ENCODE data around the gene PTPN18.

DNA sequence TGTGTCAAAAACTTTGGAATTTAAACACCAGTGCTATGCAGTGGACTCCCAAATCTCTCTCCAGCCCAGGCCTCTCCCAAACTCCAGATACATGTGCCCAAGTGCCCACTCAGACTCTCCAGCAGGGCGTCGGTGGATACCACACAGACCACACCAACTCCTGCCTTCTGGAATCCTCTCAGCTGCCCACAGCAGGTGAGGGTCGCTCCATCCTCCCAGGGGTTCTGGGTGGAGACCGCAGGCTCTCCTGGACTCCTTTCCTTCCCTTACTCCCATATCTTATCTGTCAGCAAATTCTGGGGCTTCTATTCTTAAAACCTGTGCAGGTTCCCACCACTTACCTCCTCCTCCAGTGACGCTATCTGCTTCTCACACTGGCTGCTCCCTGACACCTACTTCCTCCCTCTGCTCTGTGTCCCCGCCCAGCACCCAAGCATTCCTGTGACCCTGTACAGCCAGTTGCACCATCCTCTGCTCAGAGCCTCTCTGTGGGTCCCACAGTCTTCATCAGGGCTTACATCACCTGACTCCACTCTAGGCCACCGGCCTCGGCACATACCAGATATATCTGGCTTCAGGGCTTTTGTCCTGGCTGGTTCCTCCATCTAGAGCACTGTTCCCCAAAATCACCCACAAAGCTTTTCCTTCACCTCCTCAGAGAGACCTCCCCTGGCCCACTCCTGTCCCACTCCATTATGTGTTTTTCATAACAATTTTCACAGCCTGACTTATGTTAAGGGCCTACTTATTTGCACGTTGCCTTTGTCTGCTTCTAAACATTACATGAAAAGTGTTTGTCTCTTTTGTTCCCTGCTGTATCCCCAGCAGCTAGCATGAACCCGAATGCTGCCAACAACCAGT, 15.7 kb upstream of the PTPN18 start:
- TF ChIP-seq, protein P1, sequence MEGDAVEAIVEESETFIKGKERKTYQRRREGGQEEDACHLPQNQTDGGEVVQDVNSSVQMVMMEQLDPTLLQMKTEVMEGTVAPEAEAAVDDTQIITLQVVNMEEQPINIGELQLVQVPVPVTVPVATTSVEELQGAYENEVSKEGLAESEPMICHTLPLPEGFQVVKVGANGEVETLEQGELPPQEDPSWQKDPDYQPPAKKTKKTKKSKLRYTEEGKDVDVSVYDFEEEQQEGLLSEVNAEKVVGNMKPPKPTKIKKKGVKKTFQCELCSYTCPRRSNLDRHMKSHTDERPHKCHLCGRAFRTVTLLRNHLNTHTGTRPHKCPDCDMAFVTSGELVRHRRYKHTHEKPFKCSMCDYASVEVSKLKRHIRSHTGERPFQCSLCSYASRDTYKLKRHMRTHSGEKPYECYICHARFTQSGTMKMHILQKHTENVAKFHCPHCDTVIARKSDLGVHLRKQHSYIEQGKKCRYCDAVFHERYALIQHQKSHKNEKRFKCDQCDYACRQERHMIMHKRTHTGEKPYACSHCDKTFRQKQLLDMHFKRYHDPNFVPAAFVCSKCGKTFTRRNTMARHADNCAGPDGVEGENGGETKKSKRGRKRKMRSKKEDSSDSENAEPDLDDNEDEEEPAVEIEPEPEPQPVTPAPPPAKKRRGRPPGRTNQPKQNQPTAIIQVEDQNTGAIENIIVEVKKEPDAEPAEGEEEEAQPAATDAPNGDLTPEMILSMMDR (IDR thresholded peaks at IDR 0.05) = no peak
- no peak for TF ChIP-seq MXD4 (CRISPR knock-in tag; IDR thresholded peaks at IDR 0.05; ENCODE audit: borderline replicate concordance)
- no peak for TF ChIP-seq RORB (CRISPR knock-in tag; IDR thresholded peaks at IDR 0.05)
- TF ChIP-seq, protein P2, sequence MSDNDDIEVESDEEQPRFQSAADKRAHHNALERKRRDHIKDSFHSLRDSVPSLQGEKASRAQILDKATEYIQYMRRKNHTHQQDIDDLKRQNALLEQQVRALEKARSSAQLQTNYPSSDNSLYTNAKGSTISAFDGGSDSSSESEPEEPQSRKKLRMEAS (CRISPR knock-in tag; IDR thresholded peaks at IDR 0.05) = no peak
- no peak for TF ChIP-seq E2F5 (CRISPR knock-in tag; IDR thresholded peaks at IDR 0.05)
